H7 (cell line): Measurements from ENCODE around the gene FOCAD. TPM values are rescaled to one million over a fixed set of nuclear protein-coding genes. Genes with fewer than 3 reads are reported as not detected.

Source experiments
- DNase-seq: peaks from one replicate; pipeline ENCODE4 v3.0.0; 2012
- H3K27me3 ChIP-seq: 2 replicates; pipeline ENCODE4 v1.6.0; 2011; ENCODE audit warnings: mild to moderate bottlenecking, low read length; ENCODE audit not compliant: control insufficient read depth, insufficient read depth
- H3K36me3 ChIP-seq: replicated peaks from 2 replicates; pipeline ENCODE4 v1.5.1; 2011; ENCODE audit warnings: low read length; ENCODE audit not compliant: control insufficient read depth, insufficient read depth
- H3K4me3 ChIP-seq: 2 replicates; pipeline ENCODE4 v1.5.1; 2011; ENCODE audit warnings: low read depth, mild to moderate bottlenecking, control low read depth, low read length, moderate library complexity; ENCODE audit not compliant: insufficient read depth
- total RNA-seq: library from RNA; depleted of rRNA; stranded (reverse); fragments of >200 nt; shearing (Covaris generic); gene quantifications from 2 replicates; pipeline ENCODE4 v1.2.3, GENCODE V29; 2014

Gene FOCAD
- total RNA-seq, 1 experiment from 2014 or later = 41.8 TPM

GRCh38 chr9:20693068-20693467, 9.0 kb downstream of the FOCAD start:
- no peaks in the 10 kb centered on the region for H3K27me3 ChIP-seq
- H3K36me3 ChIP-seq = no peaks in the 10 kb centered on the region
- DNase-seq = no peak
- H3K4me3 ChIP-seq = no peak overlapping the region

GRCh38 chr9:20694248-20694647, 10.2 kb downstream of the FOCAD start:
- Histone ChIP-seq H3K4me3 (no peak overlapping the region), H3K36me3 (no peaks in the 10 kb centered on the region), H3K27me3 (no peaks in the 10 kb centered on the region)
- no peak for DNase-seq

- Histone ChIP-seq H3K4me3 (no peak overlapping the region), H3K27me3 (no peaks in the 10 kb centered on the region), H3K36me3 (no peaks in the 10 kb centered on the region)
- DNase-seq = no peak
These were observed 13.1 kb downstream of the FOCAD start for GRCh38 chr9:20697021-20697719.

GRCh38 chr9:20698782-20699181, 14.7 kb downstream of the FOCAD start:
- H3K27me3 ChIP-seq = no peaks in the 10 kb centered on the region
- no peak overlapping the region for H3K4me3 ChIP-seq
- no peaks in the 10 kb centered on the region for H3K36me3 ChIP-seq
- DNase-seq = no peak

- DNase-seq = no peak
- Histone ChIP-seq H3K4me3 (no peak overlapping the region), H3K36me3 (no peaks in the 10 kb centered on the region), H3K27me3 (no peaks in the 10 kb centered on the region)
These were observed 17.0 kb downstream of the FOCAD start for GRCh38 chr9:20701060-20701459.

- Histone ChIP-seq H3K36me3 (no peaks in the 10 kb centered on the region), H3K27me3 (no peaks in the 10 kb centered on the region), H3K4me3 (no peak overlapping the region)
- DNase-seq = no peak
These were observed 18.5 kb downstream of the FOCAD start for GRCh38 chr9:20702570-20702969.

GRCh38 chr9:20703146-20703545, 19.1 kb downstream of the FOCAD start:
- no peaks in the 10 kb centered on the region for H3K27me3 ChIP-seq
- DNase-seq = no peak
- no peaks in the 10 kb centered on the region for H3K36me3 ChIP-seq
- no peak overlapping the region for H3K4me3 ChIP-seq

GRCh38 chr9:20707708-20708107, 23.6 kb downstream of the FOCAD start:
- no peak for DNase-seq
- Histone ChIP-seq H3K36me3 (no peaks in the 10 kb centered on the region), H3K27me3 (no peaks in the 10 kb centered on the region), H3K4me3 (no peak overlapping the region)

GRCh38 chr9:20713172-20713571, 29.1 kb downstream of the FOCAD start:
- Histone ChIP-seq H3K4me3 (no peak overlapping the region), H3K36me3 (no peaks in the 10 kb centered on the region; the same call in 1 of the 2 replicates), H3K27me3 (no peaks in the 10 kb centered on the region)
- no peak for DNase-seq

- DNase-seq = no peak
- H3K4me3 ChIP-seq = no peak overlapping the region
- H3K27me3 ChIP-seq = no peaks in the 10 kb centered on the region
- H3K36me3 ChIP-seq = no peaks in the 10 kb centered on the region; the same call in 1 of the 2 replicates
These were observed 30.7 kb downstream of the FOCAD start for GRCh38 chr9:20714442-20715415.

GRCh38 chr9:20722221-20722620, 38.2 kb downstream of the FOCAD start:
- H3K27me3 ChIP-seq = no peaks in the 10 kb centered on the region
- no peak overlapping the region for H3K4me3 ChIP-seq
- peaks cover 2% of the 10 kb centered on the region; the same call in 1 of the 2 replicates for H3K36me3 ChIP-seq
- DNase-seq = no peak

- no peak overlapping the region for H3K4me3 ChIP-seq
- DNase-seq = no peak
These were observed 41.6 kb downstream of the FOCAD start for GRCh38 chr9:20725675-20726074.

GRCh38 chr9:20726144-20726543, 42.1 kb downstream of the FOCAD start:
- no peak overlapping the region for H3K4me3 ChIP-seq
- H3K36me3 ChIP-seq = no peaks in the 10 kb centered on the region; the same call in 1 of the 2 replicates
- no peak for DNase-seq
- no peaks in the 10 kb centered on the region for H3K27me3 ChIP-seq

More at GRCh38 chr9:20725675-20726074, 41.6 kb downstream of the FOCAD start:
- H3K27me3 ChIP-seq = no peaks in the 10 kb centered on the region
- H3K36me3 ChIP-seq = no peaks in the 10 kb centered on the region; the same call in 1 of the 2 replicates

GRCh38 chr9:20728493-20729220, 44.6 kb downstream of the FOCAD start:
- H3K27me3 ChIP-seq = no peaks in the 10 kb centered on the region
- DNase-seq = no peak
- H3K36me3 ChIP-seq = no peaks in the 10 kb centered on the region
- no peak overlapping the region for H3K4me3 ChIP-seq
